WTC11 (cell line): Measurements from ENCODE around the gene SMPD2. TPM values are rescaled to one million over a fixed set of nuclear protein-coding genes. Genes with fewer than 3 reads are reported as not detected.
A peak's percentile ranks its signal among the peaks of the same experiment; 100 is the strongest.

Experiments
- FOXP1 ChIP-seq: sonication (generic); formaldehyde crosslinking; IDR thresholded peaks from 2 replicates; pipeline ENCODE4 v1.8.0; 2022; ENCODE audit warnings: missing genetic modification reagents, mild to moderate bottlenecking, moderate library complexity, borderline replicate concordance
- JAZF1 ChIP-seq: fragments of 250-450 bp; sonication (Bioruptor Pico); IDR thresholded peaks from 2 replicates; pipeline ENCODE4 v1.9.0; 2021; ENCODE audit warnings: moderate library complexity, mild to moderate bottlenecking, inconsistent platforms
- MXD4 ChIP-seq: fragments of 250-450 bp; sonication (Bioruptor Pico); IDR thresholded peaks from 2 replicates; pipeline ENCODE4 v1.8.0; 2021; ENCODE audit warnings: mild to moderate bottlenecking, moderate library complexity, borderline replicate concordance
- NFATC4 ChIP-seq: fragments of 250-450 bp; sonication (Bioruptor Pico); IDR thresholded peaks from 2 replicates; pipeline ENCODE4 v1.9.0; 2021; ENCODE audit warnings: mild to moderate bottlenecking
- NFE2L1 ChIP-seq: sonication (generic); formaldehyde crosslinking; IDR thresholded peaks from 2 replicates; pipeline ENCODE4 v1.8.1; 2023; ENCODE audit warnings: missing genetic modification reagents
- NFYB ChIP-seq: sonication (generic); formaldehyde crosslinking; conservative IDR thresholded peaks from 2 replicates; pipeline ENCODE4 v1.8.0; 2022; ENCODE audit warnings: low read depth, missing genetic modification reagents
- NR3C1 ChIP-seq: sonication (generic); formaldehyde crosslinking; conservative IDR thresholded peaks from 2 replicates; pipeline ENCODE4 v1.8.1; 2023; ENCODE audit warnings: low read depth, mild to moderate bottlenecking, missing genetic modification reagents
- RORB ChIP-seq: fragments of 250-450 bp; sonication (Bioruptor Pico); IDR thresholded peaks from 2 replicates; pipeline ENCODE4 v1.9.0; 2021; ENCODE audit warnings: mild to moderate bottlenecking
- ZNF263 ChIP-seq: sonication (generic); formaldehyde crosslinking; IDR thresholded peaks from 2 replicates; pipeline ENCODE4 v1.8.1; 2022; ENCODE audit warnings: low read depth, mild to moderate bottlenecking, moderate library complexity, missing genetic modification reagents
- ZNF423 ChIP-seq: fragments of 250-450 bp; sonication (Bioruptor Pico); IDR thresholded peaks from 2 replicates; pipeline ENCODE4 v2.1.2; 2022; ENCODE audit warnings: mild to moderate bottlenecking, moderate library complexity
- total RNA-seq: library from RNA; stranded (reverse); gene quantifications from 3 replicates; pipeline ENCODE4 v1.2.3, GENCODE V29; 2021
- TF ChIP-seq, protein P1 (sequence below): sonication (generic); formaldehyde crosslinking; IDR thresholded peaks from 2 replicates; pipeline ENCODE4 v1.8.0; 2023; ENCODE audit warnings: missing genetic modification reagents
- TF ChIP-seq, protein P2 (sequence below): sonication (generic); formaldehyde crosslinking; IDR thresholded peaks from 2 replicates; pipeline ENCODE4 v1.8.0; 2022; ENCODE audit warnings: missing genetic modification reagents
- TF ChIP-seq, protein P3 (sequence below): fragments of 250-450 bp; sonication (Bioruptor Pico); conservative IDR thresholded peaks from 2 replicates; pipeline ENCODE4 v1.9.0; 2021; ENCODE audit warnings: mild to moderate bottlenecking
- TF ChIP-seq, protein P4 (sequence below): fragments of 250-450 bp; sonication (Bioruptor Pico); IDR thresholded peaks from 2 replicates; pipeline ENCODE4 v1.9.0; 2021; ENCODE audit warnings: mild to moderate bottlenecking, borderline replicate concordance
- TF ChIP-seq, protein P5 (sequence below): sonication (generic); formaldehyde crosslinking; IDR thresholded peaks from 2 replicates; pipeline ENCODE4 v1.8.0; 2023; ENCODE audit warnings: mild to moderate bottlenecking, missing genetic modification reagents
- TF ChIP-seq, protein P6 (sequence below): sonication (generic); formaldehyde crosslinking; IDR thresholded peaks from 2 replicates; pipeline ENCODE4 v1.8.1; 2023; ENCODE audit warnings: mild to moderate bottlenecking, missing genetic modification reagents
- TF ChIP-seq, protein P7 (sequence below): sonication (generic); formaldehyde crosslinking; conservative IDR thresholded peaks from 2 replicates; pipeline ENCODE4 v1.8.1; 2023; ENCODE audit warnings: mild to moderate bottlenecking, low read depth, missing genetic modification reagents, moderate library complexity
- TF ChIP-seq, protein P8 (sequence below): sonication (generic); formaldehyde crosslinking; conservative IDR thresholded peaks from 2 replicates; pipeline ENCODE4 v1.8.1; 2022; ENCODE audit warnings: mild to moderate bottlenecking, missing genetic modification reagents

SMPD2 gene
- total RNA-seq, 1 experiment from 2014 or later, result 13.1 TPM

DNA sequence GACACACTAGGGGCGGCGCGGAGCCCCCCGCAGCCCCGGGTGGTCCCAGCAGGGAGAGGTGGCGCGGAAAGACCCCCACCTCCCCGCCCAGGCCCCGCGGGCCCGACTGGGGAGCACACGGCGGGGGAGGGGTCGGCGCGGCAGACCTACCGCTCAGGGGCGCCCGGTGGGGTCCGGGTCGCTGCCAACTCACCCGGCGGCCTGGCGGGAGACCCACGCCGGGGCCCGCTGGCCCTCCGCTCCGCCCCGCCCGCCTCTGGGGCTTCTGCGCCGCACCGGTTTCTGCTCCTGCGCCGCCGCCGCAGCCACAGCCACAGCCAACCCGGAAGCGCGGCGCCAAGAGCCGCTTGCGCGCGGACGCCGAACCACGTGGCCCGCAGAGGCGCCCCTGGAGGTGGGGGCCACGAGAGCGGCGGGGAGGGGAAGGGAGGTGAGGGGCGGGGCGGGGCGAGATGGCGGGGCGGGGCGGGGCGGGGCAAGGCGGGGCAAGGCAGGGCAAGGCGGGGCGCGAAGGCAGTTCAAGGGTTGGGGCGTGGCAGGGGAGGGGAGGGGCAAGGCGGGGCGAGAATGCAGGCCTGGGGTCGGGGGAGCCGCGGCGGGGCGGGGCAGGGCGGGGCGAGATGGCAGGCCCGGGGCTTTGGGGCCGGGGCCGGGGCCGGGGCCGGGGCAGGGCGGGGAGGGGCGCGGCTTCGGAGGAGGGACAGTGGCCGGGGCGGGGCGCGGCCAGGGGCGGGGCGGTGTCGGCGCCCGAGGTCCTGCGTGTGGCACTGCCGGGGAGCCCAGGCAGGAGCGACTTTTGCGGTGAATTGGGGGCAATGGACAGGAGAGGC, 42.6 kb downstream of the SMPD2 start, which contains the start of gene ZBTB24 (continued):
- TF ChIP-seq FOXP1 (CRISPR knock-in tag), result 0 out of 2 replicates have a peak, but pooled peaks have one; percentile 50
- TF ChIP-seq, protein P1, sequence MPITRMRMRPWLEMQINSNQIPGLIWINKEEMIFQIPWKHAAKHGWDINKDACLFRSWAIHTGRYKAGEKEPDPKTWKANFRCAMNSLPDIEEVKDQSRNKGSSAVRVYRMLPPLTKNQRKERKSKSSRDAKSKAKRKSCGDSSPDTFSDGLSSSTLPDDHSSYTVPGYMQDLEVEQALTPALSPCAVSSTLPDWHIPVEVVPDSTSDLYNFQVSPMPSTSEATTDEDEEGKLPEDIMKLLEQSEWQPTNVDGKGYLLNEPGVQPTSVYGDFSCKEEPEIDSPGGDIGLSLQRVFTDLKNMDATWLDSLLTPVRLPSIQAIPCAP (CRISPR knock-in tag), result no peak
- TF ChIP-seq, protein P2, sequence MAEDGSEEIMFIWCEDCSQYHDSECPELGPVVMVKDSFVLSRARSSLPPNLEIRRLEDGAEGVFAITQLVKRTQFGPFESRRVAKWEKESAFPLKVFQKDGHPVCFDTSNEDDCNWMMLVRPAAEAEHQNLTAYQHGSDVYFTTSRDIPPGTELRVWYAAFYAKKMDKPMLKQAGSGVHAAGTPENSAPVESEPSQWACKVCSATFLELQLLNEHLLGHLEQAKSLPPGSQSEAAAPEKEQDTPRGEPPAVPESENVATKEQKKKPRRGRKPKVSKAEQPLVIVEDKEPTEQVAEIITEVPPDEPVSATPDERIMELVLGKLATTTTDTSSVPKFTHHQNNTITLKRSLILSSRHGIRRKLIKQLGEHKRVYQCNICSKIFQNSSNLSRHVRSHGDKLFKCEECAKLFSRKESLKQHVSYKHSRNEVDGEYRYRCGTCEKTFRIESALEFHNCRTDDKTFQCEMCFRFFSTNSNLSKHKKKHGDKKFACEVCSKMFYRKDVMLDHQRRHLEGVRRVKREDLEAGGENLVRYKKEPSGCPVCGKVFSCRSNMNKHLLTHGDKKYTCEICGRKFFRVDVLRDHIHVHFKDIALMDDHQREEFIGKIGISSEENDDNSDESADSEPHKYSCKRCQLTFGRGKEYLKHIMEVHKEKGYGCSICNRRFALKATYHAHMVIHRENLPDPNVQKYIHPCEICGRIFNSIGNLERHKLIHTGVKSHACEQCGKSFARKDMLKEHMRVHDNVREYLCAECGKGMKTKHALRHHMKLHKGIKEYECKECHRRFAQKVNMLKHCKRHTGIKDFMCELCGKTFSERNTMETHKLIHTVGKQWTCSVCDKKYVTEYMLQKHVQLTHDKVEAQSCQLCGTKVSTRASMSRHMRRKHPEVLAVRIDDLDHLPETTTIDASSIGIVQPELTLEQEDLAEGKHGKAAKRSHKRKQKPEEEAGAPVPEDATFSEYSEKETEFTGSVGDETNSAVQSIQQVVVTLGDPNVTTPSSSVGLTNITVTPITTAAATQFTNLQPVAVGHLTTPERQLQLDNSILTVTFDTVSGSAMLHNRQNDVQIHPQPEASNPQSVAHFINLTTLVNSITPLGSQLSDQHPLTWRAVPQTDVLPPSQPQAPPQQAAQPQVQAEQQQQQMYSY, result no peak
- peak; percentile 49 for TF ChIP-seq ZNF423 (CRISPR knock-in tag)
- no peak for TF ChIP-seq RORB (CRISPR knock-in tag)
- TF ChIP-seq, protein P3, sequence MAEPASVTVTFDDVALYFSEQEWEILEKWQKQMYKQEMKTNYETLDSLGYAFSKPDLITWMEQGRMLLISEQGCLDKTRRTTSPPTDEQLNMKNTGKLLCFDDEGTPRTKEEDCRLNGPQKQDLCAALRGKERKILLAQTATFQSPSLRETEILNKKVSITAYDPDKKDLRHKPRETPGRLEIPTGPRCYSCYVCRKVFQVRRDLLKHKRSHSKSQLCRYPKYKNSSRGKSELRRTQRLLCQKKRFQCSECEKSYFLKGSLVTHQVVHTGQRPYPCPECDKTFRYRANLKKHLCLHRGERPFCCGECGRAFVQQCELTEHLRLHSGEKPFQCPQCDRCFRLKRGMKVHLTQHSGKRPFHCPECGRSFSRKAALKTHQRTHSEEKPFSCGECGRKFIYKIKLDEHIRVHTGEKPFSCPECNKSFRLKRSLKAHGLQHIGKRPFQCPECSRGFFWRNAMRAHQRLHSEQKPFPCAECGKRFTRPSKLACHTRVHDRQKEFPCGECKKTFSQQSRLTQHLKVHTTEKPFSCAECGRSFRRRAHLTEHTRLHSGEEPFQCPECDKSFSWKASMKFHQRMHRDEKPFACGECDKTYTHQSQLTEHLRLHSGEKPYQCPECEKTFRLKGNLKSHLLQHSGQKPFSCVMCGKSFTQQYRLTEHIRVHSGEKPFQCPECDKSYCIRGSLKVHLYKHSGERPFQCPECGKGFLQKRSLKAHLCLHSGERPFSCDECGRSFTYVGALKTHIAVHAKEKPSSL (CRISPR knock-in tag), result no peak
- TF ChIP-seq JAZF1 (CRISPR knock-in tag), result no peak
- 0 out of 2 replicates have a peak, but pooled peaks have one; percentile 30 for TF ChIP-seq ZNF263
- TF ChIP-seq, protein P4, sequence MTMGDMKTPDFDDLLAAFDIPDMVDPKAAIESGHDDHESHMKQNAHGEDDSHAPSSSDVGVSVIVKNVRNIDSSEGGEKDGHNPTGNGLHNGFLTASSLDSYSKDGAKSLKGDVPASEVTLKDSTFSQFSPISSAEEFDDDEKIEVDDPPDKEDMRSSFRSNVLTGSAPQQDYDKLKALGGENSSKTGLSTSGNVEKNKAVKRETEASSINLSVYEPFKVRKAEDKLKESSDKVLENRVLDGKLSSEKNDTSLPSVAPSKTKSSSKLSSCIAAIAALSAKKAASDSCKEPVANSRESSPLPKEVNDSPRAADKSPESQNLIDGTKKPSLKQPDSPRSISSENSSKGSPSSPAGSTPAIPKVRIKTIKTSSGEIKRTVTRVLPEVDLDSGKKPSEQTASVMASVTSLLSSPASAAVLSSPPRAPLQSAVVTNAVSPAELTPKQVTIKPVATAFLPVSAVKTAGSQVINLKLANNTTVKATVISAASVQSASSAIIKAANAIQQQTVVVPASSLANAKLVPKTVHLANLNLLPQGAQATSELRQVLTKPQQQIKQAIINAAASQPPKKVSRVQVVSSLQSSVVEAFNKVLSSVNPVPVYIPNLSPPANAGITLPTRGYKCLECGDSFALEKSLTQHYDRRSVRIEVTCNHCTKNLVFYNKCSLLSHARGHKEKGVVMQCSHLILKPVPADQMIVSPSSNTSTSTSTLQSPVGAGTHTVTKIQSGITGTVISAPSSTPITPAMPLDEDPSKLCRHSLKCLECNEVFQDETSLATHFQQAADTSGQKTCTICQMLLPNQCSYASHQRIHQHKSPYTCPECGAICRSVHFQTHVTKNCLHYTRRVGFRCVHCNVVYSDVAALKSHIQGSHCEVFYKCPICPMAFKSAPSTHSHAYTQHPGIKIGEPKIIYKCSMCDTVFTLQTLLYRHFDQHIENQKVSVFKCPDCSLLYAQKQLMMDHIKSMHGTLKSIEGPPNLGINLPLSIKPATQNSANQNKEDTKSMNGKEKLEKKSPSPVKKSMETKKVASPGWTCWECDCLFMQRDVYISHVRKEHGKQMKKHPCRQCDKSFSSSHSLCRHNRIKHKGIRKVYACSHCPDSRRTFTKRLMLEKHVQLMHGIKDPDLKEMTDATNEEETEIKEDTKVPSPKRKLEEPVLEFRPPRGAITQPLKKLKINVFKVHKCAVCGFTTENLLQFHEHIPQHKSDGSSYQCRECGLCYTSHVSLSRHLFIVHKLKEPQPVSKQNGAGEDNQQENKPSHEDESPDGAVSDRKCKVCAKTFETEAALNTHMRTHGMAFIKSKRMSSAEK (CRISPR knock-in tag), result no peak
- TF ChIP-seq, protein P5, sequence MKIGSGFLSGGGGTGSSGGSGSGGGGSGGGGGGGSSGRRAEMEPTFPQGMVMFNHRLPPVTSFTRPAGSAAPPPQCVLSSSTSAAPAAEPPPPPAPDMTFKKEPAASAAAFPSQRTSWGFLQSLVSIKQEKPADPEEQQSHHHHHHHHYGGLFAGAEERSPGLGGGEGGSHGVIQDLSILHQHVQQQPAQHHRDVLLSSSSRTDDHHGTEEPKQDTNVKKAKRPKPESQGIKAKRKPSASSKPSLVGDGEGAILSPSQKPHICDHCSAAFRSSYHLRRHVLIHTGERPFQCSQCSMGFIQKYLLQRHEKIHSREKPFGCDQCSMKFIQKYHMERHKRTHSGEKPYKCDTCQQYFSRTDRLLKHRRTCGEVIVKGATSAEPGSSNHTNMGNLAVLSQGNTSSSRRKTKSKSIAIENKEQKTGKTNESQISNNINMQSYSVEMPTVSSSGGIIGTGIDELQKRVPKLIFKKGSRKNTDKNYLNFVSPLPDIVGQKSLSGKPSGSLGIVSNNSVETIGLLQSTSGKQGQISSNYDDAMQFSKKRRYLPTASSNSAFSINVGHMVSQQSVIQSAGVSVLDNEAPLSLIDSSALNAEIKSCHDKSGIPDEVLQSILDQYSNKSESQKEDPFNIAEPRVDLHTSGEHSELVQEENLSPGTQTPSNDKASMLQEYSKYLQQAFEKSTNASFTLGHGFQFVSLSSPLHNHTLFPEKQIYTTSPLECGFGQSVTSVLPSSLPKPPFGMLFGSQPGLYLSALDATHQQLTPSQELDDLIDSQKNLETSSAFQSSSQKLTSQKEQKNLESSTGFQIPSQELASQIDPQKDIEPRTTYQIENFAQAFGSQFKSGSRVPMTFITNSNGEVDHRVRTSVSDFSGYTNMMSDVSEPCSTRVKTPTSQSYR (CRISPR knock-in tag), result no peak
- TF ChIP-seq, protein P6, sequence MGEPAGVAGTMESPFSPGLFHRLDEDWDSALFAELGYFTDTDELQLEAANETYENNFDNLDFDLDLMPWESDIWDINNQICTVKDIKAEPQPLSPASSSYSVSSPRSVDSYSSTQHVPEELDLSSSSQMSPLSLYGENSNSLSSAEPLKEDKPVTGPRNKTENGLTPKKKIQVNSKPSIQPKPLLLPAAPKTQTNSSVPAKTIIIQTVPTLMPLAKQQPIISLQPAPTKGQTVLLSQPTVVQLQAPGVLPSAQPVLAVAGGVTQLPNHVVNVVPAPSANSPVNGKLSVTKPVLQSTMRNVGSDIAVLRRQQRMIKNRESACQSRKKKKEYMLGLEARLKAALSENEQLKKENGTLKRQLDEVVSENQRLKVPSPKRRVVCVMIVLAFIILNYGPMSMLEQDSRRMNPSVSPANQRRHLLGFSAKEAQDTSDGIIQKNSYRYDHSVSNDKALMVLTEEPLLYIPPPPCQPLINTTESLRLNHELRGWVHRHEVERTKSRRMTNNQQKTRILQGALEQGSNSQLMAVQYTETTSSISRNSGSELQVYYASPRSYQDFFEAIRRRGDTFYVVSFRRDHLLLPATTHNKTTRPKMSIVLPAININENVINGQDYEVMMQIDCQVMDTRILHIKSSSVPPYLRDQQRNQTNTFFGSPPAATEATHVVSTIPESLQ (CRISPR knock-in tag), result no peak
- no peak for TF ChIP-seq NFATC4 (CRISPR knock-in tag)
- 0 out of 2 replicates have a peak, but pooled peaks have one; percentile 37 for TF ChIP-seq NFYB (CRISPR knock-in tag)
- TF ChIP-seq, protein P7, sequence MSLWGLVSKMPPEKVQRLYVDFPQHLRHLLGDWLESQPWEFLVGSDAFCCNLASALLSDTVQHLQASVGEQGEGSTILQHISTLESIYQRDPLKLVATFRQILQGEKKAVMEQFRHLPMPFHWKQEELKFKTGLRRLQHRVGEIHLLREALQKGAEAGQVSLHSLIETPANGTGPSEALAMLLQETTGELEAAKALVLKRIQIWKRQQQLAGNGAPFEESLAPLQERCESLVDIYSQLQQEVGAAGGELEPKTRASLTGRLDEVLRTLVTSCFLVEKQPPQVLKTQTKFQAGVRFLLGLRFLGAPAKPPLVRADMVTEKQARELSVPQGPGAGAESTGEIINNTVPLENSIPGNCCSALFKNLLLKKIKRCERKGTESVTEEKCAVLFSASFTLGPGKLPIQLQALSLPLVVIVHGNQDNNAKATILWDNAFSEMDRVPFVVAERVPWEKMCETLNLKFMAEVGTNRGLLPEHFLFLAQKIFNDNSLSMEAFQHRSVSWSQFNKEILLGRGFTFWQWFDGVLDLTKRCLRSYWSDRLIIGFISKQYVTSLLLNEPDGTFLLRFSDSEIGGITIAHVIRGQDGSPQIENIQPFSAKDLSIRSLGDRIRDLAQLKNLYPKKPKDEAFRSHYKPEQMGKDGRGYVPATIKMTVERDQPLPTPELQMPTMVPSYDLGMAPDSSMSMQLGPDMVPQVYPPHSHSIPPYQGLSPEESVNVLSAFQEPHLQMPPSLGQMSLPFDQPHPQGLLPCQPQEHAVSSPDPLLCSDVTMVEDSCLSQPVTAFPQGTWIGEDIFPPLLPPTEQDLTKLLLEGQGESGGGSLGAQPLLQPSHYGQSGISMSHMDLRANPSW, result 0 out of 2 replicates have a peak, but pooled peaks have one; percentile 29
- TF ChIP-seq, protein P8, sequence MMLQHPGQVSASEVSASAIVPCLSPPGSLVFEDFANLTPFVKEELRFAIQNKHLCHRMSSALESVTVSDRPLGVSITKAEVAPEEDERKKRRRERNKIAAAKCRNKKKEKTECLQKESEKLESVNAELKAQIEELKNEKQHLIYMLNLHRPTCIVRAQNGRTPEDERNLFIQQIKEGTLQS (CRISPR knock-in tag), result no peak
- TF ChIP-seq NR3C1, result no peak
- no peak for TF ChIP-seq MXD4
- no peak for TF ChIP-seq NFE2L1 (CRISPR knock-in tag)
